ENCODE data around the gene FAM72C.
"Not testable (repeated sequence)": the region's sequence is repeated elsewhere in the genome, so short reads cannot be mapped to it uniquely, and the experiment has no call there.

FAM72C gene

DNA sequence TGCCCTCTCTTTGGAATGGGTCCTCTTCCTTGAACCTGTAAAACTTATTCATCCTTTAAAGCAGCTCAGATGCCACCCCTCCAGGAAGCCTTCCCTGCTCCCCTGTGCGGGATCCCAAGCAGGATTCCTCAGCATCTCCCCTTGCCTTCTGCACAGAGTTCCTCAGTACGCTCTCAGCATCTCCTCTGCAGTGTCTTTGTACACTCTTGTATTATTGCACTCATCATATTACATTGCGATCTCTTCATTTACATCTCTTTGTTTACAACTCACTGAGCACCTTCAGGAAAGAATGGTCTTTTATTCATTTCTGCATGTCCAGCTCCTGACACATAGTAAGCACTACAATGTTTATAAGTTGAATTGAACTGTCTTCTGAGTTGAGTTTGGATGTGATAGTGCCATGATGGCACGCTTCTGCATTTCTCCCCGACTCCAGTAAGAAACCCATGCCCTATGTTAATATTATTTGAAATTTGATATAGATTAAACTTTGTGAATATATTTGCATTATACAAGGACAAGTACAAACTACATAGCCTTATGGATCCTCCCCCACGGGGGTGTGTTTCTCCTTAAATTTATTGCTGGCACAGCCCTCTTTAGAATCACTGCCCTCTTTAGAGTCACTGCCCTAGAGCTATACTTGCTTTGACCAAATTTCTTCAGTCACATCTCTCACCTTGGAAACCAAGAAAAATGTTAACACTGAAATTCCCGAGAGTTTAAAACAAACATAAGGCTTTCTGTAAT is 13.1 kb upstream of the FAM72C start:
- DNase-seq: not testable (repeated sequence)

DNA sequence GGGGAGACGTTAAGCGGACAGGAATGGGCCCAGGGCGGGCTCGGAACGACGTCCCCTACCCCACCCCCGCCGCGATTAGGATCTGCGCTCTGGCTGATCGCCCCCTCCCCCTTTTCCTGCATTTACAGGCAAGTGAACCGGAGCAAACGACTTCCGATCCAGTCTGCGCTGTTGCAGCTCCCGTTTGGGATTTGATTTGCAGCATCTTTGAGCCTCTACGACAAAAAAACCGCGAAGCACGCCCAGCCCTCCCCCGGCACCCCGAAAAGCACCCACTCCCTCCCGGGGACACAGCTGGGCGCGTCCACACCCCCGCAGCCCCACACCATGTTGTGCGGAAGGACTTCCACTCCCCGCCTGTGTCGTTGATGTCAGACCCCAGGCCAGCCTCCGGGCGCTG is 2.6 kb upstream of the FAM72C start:
- not testable (repeated sequence) for DNase-seq

DNA sequence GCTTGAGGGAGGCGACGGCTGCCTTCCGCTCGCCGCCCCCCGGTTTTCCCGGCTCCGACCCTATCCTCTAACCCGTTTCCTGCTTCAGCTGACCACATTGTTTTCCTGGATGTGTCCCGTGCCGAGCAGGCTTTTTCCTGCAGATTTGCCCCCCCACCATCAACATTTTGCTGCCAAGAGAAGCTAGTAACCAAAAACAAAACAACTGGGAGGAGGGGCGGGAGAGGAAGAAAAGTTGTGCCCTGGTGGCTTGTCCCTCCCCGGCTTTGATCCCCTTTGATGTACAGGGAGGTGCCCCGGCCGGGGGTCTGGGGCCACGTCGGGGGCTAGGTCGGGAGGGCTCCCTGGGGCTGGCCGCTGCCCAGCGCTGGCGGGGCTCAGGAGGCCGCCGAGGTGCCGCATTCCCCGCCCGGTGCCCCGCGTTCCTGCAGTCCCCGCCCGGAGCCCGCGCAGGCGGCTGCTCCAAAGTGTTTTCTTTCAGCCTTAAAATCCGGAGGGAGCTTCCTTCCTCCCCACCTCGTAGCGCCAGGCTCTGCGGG is 2.2 kb upstream of the FAM72C start:
- not testable (repeated sequence) for DNase-seq

DNA sequence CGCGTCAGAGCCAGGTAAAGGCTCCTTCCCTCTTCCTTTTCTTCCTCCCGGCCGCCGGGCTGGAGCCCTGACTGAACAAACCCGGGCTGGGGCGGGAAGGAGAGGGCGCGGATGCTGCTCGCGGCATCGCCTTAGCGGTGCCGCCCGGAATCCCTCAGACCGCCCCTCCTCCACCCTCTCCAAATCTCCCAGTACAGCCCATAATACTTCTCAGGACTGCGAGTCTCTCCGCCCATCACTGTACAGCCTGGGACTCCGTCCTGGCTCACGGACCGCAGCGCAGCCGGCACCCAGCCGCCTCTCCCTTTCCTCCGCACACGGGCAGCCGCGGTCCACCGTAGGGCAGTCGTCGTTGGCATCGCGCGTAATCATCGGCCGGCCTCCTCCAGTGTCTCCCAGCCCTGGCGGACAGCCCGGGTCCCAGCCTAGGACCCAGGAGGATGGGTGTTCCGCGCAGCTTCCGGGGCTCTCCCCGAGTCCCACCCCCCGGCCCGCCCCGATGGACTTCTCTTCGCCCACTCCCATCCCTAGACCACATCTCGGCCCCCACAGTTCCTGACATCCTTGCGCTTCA is 1.1 kb upstream of the FAM72C start:
- not testable (repeated sequence) for DNase-seq

DNA sequence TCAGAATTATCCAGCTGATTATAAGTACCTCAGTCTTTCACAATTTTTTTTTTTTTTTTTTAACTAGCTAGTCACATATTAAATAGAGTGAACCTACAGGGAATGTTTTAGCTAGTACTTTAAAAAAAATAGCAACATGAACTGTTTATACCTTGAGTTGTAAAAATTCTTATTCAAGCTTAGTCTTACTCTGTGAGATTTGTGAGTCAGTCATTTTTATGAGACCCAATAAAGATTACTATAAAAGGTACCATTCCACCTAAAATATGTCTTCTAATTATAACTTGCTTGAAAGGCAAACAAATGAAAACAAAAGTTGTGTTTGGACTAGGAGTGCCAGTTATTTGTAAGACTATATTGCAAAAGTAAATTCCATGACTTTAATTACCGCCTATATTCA is 5.9 kb downstream of the FAM72C start:
- not testable (repeated sequence) for DNase-seq

DNA sequence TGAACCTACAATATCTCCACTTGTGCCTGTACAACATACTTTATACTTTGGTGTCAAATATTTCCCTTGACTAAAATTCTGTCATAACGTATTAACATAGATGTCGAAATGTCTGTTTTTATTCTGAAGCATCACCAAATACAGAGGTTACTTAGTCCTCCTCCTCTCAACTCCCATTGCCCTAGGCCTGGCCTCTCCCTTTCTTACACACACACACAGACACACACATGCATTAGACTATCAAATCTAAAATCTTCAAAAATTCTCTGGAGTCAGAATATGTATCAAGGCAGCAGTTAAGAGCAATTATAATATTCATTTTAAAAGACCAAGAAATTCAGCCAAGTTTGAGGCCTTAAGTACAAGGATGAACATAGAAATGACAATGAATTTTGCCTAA is 7.5 kb downstream of the FAM72C start:
- DNase-seq: not testable (repeated sequence)

DNA sequence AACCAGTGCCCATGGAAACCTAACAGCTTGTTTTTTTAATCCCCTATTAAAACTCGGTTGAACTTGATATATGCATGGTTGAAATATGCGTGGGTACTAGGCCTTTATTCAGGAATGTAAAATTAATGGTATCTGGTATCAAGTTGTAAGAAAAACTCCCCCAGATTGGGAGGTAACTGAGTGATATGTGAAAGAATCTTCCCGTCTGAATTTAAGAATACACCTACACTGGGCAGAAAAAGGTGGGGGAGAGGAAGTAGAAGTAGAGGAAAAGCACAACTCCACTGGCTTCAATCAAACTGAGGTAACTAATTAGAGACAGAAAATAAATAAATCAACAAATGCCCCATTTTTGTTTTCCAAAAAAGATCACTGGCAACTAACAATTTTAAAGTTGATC is 15.9 kb downstream of the FAM72C start:
- DNase-seq: not testable (repeated sequence)

DNA sequence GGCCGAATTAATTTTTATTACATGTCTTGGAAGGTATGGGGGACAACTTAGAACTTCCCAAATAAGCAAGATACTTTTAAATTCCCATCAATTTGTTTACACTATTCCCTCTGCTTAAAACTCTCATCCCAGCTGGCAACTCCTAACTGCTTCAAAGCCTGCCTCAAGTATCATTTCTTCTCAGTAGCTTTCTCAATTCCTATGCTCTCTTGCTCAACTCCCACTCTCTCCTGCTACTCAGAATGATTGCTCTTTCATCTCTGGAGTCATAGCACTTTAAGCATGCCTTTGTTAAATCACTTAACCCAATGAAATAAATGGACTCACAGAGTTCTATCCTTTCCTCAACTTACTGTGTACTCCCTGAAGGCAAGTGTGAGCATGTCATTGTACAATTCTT is 18.9 kb downstream of the FAM72C start:
- DNase-seq: not testable (repeated sequence)

DNA sequence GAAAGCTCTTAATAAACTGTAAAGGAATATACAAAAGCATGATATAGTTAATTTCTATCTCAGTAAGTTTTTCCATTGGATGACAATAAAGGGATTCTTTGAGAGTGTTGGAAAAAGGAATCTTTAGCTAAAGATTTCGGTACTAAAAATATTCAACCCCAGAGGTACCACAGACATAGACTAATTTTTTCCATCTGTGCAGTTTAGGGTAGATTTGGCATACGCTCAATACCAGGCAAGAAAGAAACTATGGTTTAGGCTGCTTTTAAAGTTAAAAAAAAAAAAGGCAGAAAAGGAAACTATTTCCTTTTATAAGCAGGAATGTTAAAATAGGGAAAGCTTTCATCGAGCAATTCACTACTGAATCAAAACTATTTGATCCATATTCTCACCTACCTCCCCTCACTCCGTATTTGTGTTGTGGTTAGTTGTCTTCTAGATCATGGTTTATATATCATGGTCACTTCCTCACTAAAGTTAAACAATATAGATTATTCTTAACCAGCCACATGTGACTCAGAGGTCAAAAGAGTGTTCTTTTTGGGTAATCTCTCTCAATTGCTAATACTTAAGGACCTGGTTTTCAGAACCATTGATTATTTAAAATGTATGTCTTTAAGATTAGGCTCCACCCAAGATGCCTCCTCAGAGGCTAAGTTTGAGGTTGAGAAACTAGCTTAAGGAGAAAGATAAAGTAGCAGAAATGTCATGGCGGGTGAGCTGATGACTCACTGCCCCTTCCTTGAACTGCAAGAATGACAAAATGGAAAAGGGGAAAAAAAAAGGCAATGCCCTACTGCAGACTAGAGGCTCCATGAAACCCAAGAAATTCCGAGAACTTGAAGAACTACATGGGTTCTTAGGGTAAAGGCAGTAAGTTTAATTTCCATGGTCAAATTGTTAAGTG is 20.0 kb downstream of the FAM72C start:
- DNase-seq: not testable (repeated sequence)

DNA sequence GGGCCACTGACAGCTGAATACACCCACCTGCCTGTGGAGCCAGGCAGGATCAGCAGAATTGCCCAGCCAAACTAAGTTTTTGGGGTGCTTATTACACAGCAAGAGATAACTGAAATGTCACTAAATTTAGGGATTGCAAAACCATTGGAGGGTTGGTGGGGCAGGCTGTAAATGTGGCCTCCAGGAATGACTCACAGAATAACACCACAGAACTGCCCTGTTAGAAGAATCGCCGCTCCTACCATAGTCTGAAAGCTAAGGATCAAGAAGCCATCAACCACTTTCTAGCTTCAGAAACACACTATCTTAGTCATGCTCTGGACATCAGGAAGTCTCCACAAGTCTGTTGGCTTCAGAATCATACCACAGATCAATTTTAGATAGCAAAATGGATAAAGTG is 24.0 kb downstream of the FAM72C start:
- DNase-seq: not testable (repeated sequence)

DNA sequence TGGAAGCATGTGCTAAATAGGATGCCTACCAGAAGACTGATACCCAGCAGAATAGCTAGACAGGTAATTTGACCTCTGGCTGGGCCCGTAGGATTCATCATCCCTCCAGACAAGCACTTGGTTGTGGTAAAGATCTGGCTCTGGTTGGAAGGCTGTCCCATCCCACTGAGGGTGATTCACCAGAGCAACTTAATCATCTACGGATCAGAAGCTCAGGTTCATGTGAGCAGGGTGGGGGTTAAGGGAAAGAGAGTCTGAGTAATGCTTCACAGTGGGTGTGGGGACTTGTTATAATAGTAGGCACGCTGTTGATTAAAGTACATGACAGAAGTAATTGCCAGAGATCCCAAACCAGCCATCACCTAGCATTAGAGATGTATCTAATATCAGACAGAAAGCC is 26.5 kb downstream of the FAM72C start:
- DNase-seq: not testable (repeated sequence)

DNA sequence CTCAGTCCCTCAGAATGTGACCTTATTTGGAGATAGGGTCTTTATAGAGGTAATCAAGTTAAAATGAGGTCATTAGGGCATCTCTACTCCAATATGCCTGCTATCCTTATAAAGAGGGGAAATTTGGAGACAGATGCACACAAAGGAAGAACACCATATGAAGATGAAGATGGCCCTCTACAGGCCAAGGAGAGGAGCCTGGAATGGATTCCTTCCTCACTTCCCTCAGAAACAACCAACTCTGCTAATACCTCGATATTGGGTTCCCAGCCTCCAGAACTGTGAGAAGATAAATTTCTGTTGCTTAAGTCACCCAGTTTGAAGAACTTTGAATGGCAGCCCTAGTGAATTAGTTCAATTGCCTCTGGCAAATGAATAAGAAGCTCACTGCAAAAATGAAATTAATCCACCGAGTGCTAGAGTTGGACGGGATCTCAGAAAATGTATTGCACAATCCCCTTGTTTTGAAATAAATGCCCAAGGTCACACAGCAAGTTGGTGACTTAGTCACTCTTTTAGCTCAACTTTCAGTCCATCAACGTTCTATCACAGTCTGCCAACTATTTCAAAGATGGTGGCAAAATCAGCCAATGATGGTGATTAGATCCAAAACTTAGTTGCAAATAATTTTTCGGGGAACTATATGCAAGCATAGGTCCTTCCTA is 27.1 kb downstream of the FAM72C start:
- not testable (repeated sequence) for DNase-seq

DNA sequence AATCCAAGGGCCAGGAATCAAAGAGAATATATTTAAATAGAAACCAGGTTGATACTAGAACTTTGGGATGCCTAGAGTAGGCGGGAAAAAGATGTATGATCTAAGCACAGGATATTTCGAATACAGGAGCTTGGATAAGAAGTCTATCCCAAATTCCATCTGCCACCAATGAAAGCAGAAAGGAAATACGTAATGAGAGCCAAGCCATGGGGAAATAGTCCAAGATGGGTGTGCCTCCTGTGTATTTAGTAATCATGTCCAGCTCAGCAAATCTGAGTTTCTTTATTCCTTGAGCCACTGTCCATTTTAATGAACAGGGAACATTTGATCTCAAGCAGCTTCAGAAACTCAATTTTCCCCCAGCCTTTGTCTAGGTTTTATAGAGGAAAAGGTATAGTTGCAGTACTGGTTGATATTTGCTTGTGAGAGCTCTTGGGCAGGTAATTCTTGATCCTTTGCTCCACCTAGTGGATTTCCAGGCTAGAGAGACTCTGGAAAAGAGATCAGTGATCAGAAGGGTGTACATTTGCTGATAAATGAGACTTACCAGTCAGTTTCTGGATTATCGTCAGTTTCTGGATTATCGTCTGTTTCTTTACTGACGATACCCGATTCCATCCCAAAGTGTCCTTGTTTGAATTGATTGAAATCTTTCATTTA is 28.3 kb downstream of the FAM72C start:
- not testable (repeated sequence) for DNase-seq

DNA sequence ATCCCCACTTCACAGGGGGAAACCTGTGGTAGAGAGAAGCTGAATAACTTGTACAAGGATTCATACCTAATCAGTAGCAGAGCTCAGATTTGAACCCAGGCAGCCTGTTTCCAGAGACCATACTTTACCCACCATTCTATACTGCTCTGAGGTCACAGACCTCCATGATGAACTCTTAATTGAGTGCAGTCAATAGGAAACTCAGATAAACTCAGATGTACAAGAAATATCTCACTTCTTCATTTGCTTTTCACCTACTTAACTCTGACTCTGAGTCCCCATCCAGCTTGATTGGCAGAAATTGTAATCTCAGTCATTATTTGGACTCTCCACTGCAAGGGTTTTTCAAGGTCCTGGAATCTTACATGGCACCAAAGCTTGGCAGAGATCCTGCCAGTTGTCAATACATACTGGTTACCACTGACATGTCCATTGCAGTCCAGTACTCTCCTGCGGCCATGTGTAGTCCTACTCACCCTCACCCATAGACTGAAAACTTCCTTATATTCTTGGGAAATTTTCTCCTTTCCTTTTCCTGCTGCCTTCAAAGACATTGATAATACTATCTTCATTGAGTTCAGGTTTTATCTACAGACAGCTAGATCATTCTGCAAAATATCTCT is 29.4 kb downstream of the FAM72C start:
- not testable (repeated sequence) for DNase-seq

DNA sequence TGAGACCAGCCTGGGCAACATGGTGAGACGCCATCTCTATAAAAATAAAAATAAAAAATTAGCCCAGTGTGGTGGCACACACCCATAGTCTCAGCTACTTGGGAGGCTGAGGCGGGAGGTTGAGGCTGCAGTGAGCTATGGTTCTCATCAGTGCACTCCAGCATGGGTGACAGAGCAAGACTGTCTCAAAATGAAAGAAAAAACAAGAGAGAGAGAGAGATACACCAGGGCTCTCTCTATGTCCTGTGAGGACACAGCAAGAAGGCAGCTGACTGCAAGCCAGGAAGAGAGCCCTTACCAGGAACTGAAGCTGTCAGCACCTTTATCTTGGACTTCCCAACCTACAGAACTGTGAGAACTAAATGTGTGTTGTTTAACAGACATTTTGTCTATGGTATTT is 32.1 kb downstream of the FAM72C start:
- DNase-seq: not testable (repeated sequence)

DNA sequence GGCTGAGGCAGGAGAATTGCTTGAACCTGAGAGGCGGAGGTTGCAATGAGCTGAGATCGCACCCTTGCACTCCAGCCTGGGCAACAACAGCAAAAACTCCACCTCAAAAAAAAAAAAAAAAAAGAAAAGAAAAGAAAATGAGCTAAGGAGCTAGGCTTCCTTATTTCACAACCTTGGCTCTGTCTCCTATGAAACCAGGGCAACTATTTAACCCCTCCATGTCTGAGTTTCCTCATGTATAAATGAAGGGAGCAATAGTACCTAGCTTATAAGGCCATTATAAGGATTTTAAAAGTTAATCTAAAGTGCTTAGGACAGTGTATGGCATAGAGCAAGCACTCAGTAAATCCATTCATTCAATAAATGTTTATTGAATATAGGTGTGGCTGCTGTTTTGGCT is 32.9 kb downstream of the FAM72C start:
- not testable (repeated sequence) for DNase-seq

DNA sequence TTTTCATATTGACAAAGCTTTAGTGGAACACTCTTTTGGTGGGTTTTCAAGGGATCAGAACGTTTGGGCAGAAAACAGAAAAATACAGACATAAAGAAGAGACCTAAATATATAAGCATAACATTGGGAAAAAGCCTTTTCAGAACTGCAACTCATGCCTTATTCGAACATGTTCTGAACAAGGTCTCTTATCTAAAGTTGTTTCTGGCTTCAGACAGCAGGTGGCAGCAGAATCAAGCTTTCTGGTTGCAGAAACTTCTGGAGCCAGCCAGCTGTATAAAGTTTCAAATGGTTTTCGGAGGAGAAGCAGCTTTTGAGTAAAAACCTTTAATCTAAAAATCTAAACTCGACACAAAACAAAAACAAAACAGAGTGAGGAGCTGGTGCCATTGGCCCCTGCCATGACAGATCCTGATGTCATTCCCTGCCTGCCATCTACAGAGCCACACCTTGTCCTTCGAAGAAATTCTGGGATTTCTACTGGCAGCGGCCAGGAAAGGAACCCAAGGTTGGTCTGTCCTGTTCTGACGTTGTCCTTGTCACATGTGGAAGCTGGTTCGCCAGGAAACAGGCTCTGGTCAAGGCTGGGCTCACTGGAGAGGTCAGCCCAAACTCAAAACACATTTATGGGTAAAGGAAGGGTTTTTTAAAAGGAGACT is 35.2 kb downstream of the FAM72C start:
- DNase-seq: peak; percentile 4

DNA sequence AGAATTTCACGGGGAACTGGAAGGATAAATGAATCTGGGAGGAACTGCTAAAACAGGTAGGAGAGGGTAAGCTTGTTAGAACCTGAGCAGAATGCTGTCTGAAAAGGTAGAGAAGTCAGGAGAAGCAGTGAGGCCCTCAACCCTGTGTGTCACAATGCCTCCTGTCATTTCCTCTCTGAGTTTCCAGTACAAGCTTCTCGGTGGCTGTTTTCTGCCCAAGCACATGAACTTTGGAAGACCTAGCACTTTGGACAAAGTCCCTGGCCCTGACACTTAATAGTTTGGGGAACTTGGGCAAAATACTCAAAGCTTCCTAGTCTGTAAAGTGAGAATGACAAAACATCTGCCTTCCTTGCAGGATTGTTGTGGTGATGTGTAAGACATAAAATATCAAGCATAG is 52.7 kb downstream of the FAM72C start:
- not testable (repeated sequence) for DNase-seq

DNA sequence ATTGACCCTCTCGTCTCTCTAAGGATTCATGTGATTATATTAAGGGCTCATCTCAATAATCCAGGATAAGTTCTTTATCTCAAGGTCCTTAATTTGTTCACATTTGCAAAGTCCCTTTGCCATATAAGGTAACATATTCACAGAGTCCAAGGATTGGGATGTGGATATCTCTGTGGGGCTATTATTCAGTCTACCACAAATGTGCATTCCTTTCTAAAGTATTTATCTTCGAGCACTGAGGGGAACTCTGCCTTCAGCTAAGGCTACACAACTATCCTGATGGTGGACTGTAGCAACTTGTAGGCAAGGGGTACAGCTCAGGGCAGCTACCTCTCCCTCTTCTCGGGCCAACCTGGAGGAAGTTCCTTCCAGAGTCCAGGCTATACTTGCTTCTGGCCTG is 53.2 kb downstream of the FAM72C start:
- not testable (repeated sequence) for DNase-seq

DNA sequence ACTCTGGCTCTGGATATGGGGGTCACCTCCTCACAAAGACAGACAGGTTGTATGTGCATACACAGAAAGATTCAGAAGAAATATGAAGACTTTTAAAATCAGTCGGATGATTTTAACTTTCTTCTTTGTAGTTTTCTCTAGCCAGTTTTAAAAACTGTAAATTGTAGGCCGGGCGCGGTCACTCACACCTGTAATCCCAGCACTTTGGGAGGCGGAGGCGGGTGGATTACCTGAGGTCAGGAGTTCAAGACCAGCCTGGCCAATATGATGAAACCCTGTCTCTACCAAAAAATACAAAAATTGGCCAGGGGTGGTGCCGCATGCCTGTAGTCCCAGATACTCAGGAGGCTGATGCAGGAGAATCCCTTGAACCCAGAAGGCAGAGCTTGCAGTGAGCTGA is 58.1 kb downstream of the FAM72C start:
- not testable (repeated sequence) for DNase-seq

Data from NCI-H774 (cell line).